Inferior parietal cortex (tissue), 1 donor: ENCODE data around the gene ULK3.

ENCODE experiments used
- DNase-seq: peaks from one replicate; pipeline ENCODE4 v3.0.0-alpha.2; 2016; ENCODE audit errors: extremely low spot score

The ULK3 gene

GRCh38 chr15:74799255-74799855 is 43.6 kb downstream of the ULK3 start:
- no peak for DNase-seq

DNA sequence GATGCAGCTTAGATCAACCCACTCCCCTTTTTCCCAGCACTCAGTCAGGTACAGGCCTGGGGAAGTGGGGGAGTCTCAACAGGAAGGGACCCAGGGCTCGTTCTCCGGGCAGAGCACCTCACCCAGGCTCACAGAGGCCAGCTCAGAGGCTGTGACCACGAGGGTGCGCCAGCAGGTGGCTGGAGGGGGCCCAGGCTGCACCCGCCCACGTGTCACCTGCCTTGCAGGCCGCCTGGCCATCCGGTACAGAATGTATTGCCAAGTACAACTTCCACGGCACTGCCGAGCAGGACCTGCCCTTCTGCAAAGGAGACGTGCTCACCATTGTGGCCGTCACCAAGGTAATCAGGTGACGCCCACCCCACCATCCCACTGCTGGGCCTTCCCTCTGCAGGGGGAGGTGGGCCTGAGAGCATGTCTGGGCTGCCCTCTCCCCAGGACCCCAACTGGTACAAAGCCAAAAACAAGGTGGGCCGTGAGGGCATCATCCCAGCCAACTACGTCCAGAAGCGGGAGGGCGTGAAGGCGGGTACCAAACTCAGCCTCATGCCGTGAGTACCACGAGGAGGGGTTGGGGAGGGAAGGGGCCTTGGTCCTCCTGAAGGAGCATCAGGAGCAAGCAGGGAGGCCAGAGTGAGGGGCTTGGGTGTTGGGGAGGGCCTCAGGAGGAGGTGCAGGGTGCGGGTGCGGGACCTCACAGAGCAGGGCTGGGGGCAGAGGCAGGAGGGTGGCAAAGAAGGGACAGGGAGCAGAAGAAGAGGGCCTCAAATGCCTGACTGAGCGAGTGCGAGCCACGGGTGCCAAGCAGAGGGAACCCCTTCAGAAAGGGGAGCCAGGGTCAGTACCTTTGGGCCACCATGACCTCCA is 44.3 kb downstream of the ULK3 start:
- DNase-seq = no peak

GRCh38 chr15:74795966-74796625 is 46.9 kb downstream of the ULK3 start:
- DNase-seq = no peak

- no peak for DNase-seq
Observed at GRCh38 chr15:74794970-74795349, 48.0 kb downstream of the ULK3 start.

DNA sequence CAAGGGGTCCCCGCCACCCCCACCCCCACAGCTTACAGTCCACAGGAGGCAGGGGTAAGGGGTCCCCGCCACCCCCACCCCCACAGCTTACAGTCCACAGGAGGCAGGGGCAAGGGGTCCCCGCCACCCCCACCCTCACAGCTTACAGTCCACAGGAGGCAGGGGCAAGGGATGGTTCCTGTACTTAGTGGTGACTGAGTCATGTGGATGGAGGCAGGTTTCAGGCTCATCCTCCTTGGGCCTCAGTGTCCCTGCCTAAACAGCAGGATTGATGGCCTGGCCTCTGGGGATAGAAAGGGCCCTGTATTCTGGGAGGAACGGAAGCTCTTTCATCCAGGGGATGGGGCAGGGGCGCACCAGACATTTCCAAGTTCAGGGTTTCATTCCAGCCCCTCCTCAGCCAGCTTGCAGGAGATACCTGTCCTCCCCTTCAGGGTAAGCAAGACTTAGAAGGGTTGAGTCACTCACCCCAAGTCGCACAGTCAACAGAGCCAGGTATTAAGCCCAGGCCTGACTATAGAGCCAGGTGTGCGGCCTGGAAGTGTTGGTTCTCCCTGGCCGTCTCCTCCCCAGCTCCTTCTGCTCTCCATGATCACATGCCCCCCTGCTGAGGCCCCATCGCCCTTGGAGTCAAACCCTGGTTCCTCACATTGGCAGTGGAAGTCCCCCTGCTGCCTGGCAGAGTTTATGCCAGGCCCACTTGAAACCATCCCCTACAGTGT is 48.5 kb downstream of the ULK3 start:
- no peak for DNase-seq

DNA sequence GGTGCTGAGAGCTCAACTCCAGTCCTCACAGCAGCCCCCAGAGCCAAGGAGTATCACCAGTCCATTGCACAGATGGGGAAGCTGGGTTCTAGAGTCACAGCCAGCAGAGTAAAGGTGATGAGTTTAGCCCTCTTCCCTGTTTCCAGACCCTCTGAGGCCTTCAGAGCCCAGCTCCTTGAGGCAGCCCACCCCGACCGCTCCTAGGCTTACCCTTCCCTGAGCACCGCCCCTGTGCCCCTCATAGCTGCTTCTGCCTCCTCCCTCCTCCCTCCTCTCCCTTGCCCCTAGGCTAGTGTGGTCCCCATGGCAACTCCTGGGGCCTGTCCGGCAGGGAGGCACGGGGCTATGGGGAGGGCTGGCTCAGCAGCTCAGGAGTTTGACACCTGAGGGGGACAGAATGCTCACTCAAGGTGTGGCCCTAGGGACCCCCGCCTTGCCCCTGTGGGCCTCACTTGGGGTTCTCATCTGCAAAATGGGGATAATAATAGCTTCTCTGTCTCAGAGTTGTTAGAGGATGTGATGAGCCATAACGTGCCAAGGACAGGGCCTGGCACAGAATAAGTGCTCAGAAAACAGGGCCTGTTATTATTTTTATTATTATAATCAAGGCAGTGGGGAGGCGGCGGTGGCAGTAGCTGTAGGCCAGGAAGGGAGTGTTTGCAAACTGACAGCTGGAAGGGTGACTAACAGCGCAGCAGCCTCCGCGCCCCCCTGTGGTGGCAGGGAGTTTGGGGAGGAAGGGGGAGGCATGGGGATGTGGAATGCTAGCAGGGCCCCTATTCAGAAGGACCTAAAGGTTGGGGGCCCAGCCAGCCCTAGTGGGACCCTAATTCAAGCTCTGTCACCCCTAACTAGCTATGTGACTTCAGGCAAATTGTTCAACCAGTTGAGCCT is 49.6 kb downstream of the ULK3 start:
- no peak for DNase-seq

DNA sequence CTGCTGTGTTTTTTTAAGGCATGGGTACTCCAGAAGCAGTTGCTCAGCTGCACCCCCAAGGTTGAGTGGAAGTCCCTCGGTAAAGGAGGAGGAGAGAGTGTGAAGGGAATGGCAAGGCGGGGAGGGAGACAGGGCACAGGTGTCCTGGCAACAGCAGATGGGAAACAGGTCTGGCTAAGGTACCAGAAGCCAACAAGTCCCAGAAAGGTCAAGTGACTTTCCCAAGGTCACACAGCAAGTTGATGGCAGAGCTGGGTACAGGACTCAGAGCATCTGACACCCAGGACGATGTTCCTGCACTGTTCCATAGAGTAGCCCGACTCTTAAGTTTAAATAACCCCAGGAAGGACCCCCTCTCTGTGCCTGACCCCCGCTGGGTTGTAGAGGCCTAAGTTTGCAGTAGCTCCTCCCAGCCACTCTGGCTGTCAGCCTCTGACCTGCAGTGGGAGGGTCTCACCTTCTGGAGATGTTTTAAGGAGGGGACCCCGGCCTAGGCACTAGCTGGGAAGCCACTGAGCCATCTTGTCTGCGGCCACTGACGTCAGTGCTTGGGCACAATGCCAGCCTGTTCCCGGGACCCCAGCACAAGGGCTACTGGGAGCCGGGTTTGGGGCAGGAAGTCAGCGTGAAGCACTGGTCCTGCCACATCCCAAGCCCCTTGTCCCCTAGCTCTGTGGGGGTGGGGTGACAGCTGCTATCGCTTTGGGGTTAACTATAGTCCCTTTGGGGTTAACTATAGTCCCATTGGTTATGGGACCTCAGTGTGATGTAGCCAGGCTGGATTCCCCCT is 50.5 kb downstream of the ULK3 start:
- DNase-seq = no peak

DNA sequence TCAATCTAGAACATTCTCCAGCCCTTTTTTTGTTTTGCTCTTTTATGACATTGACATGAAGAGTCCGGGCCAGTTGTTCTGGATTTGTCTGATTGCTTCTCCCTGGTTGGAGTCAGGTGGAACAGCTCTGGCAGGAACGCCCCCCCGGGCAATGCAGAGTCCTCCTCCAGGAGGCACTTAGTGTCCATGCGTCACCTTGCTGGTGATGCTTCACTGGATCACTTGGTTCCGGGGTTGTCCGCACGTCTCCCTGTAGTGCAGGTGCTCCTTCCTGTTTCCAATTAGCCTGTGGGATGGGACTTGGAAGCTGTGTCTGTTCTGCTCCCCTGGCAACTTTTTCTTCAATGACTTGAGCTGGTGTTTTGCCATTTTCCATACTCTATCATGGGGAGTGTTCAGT is 51.3 kb downstream of the ULK3 start:
- DNase-seq = no peak

DNA sequence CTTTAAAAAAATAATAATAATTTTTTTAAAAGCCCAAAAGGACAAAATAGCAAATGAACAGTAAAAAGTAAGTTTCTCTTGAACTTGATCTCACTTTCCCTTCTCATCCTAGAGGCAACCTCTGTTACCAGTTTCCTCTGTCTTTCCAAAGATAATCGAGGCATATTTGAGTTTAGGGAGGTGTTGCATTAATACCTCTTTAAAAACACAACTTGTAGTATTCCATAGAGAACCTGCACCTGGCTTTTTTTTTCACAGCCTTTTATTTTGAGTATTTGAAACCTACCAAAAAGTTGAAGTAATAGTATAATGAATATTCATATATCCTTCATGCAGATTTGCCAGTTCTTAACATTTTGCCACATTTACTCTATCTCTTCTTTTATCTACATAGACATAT is 51.9 kb downstream of the ULK3 start:
- DNase-seq = no peak

- DNase-seq = peak; percentile 49
Observed at GRCh38 chr15:74790080-74790916, 52.7 kb downstream of the ULK3 start.

- DNase-seq = no peak
Observed at GRCh38 chr15:74789741-74790079, 53.2 kb downstream of the ULK3 start.

DNA sequence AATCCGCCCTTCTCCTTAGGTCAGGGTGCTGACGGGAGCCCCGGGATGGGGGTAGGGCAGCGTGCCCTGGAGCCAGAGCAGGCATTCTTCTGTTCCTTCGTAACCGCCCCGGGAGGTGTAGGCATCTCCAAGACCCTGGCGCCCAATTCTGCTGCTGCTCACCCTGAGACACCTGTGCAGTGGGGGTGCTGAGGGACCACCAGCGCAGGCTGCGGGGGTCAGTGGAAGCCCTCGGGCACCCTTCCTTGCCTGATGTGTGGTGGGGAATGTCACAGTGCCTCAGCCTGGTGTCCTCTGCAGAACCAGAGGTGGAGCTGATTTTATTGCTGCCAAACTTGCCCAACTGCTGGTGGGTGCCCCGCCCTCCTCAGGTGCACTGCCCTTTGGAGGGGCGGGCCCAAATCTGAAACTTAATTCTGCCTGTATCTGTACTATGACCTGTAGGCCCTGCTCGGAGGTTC is 53.8 kb downstream of the ULK3 start:
- DNase-seq = no peak

DNA sequence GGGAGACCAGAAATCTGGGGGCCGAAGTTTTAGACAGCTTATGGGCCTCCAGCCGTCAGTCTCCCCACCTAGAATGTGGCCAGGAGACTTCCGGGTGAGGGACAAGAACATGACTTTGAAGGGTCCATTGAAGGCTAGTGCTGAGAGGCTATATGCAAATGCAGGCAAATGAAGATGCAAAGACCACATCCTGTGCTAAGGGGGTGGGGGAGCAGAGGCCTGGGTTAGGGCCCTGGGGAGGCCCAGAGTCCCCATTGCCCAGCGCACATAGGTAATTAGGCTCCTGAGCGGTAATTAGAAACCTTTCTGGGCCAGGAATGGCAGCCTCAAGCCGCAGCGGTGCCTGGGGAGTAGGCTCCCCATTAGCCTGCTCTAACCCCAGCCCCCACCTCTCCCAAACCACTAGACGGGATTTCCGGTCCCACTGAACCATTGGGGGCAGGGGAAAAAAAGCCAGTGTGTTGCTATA is 54.2 kb downstream of the ULK3 start:
- no peak for DNase-seq

DNA sequence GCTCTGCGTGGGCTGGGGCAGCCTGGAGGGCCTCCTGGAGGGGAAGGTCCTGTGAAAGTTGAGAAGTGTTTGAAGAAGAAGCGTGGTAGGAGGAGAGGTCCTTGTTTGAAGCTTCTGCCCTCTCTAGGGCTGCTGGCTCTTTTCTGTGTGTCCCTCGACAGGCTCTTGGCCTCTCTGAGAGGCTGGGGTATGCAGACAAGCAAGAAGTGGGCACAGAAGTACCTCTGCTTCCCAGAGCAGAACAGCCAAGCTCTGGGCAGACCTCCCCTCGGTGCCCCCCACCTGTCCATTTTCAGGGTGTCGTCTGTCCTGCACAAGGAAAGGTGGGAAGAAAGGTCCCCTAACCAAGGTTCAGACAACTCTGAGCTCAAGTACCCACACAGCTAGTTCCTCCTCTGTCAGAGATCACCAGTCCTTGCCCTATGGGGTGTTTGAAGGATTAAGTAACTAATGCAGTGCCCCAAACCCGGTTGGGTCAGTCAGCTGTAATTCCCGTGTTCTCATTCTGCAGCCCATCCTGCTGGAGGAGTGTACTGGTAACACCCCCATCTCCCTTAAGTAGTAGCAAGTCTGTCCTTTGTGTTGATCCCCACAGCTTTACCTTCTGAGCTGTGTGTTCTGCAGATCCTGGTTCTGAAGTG is 54.8 kb downstream of the ULK3 start:
- no peak for DNase-seq

GRCh38 chr15:74787251-74788041 is 55.5 kb downstream of the ULK3 start:
- no peak for DNase-seq

DNA sequence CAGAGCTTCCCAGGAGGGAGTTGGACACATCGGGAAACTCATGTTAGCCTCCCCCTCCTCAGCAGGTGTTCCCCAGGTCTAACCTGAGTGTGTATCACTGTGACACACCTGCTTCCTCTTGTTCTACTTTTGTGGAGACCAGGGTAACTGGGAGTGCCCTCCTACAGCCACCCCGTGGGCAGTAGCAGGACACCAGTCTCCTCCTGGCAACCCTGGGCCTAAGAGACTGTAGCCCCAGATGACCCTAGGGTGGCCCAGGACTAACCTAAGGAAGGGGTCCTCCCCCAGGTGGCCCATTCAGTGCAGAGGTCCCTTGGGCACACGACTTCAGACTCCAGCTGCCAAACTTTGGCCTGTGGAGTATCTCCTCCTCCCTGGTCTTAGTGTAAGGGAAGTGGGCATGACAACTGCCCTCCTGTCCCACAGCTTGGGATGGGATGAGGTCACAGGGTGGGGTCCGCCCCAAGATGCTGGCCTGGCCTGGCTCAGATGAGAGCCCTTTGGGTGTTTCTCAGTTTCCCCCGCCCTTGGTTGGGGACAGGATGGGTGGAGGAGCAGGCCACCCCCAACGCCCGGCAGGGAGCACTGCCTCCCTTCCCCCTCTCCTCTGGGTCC is 56.3 kb downstream of the ULK3 start:
- DNase-seq = no peak
